ENCODE results near the gene OVOL1. TPM values are rescaled to one million over a fixed set of nuclear protein-coding genes. Genes with fewer than 3 reads are reported as not detected.

The OVOL1 gene
- total and polyA plus RNA-seq, 2 donors (not counting 1 experiment from before 2014, with no cell fraction given): 0.15 to 0.66 TPM

DNA sequence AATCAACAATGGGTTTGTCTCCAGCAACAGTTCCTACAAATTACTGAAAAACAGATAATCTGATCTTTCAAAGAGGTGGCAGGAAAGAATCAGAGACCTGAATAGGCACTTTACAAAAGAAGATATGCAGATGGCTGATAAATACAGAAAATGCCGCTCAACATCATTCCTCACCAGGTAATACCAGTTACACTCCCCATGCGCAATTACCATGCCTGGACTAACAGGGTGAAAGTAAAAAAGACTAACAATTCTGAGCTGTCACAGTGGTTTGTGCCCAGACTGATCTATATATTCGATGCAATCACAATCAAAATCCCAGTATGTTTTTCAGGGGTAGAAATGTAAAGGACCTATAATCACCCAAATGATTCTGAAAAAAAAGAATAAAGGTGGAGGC is 56.9 kb downstream of the OVOL1 start:
- H3K9ac ChIP-seq (ENCODE audit: low read length): no peak overlapping the region
- H3K4me1 ChIP-seq (ENCODE audit: control insufficient read depth in 2 of 2, insufficient read depth in 2 of 2, low read length in 2 of 2): no peaks in the 10 kb centered on the region
- Mint-ChIP-seq H3K9me3 (ENCODE audit: insufficient read depth) (no peaks in the 10 kb centered on the region), H3K4me1 (no peaks in the 10 kb centered on the region), H3K27ac (no peak overlapping the region), H3K4me3 (no peak overlapping the region), H3K27me3 (no peaks in the 10 kb centered on the region)
- no peak for ATAC-seq (ENCODE audit: low read depth)
- CTCF ChIA-PET: no interaction called here
- H2AFZ ChIP-seq (ENCODE audit: insufficient read depth, low read depth, low read length, poor library complexity, severe bottlenecking): no peak overlapping the region
- POLR2A ChIA-PET: no interaction called here
- H3K27ac ChIP-seq (ENCODE audit: low read length in 2 of 2): no peak overlapping the region
- H3K36me3 ChIP-seq (replicated peaks in 1 of 2; ENCODE audit: control extremely low read depth in 1 of 2, control insufficient read depth in 1 of 2, extremely low read depth in 1 of 2, insufficient read depth in 2 of 2, low read length in 1 of 2): no peaks in the 10 kb centered on the region
- no peak overlapping the region for H3K4me3 ChIP-seq (ENCODE audit: control extremely low read depth in 1 of 5, extremely low read depth in 1 of 5, insufficient read depth in 1 of 5, low read depth in 2 of 5, low read length in 4 of 5)
- no CpG with 5 or more reads among the region's 3 CpGs for WGBS (ENCODE audit: insufficient coverage)
- no peaks in the 10 kb centered on the region for H4K20me1 ChIP-seq (ENCODE audit: control insufficient read depth, insufficient read depth, low read length, poor library complexity, severe bottlenecking)
- DNase-seq: no peak
- no peaks in the 10 kb centered on the region for H3K27me3 ChIP-seq (replicated peaks in 1 of 4; ENCODE audit: control extremely low read depth in 1 of 4, control insufficient read depth in 3 of 4, insufficient read depth in 4 of 4, low read length in 3 of 4)
- no peak overlapping the region for H3K4me2 ChIP-seq (replicated peaks; ENCODE audit: low read depth, low read length, poor library complexity, severe bottlenecking)
- no peaks in the 10 kb centered on the region for H3K9me3 ChIP-seq (ENCODE audit: control extremely low read depth in 1 of 3, control insufficient read depth in 2 of 3, insufficient read depth in 1 of 3, low read length in 2 of 3)
- intact Hi-C loops (cut with micrococcal nuclease): no loop called here
- no peak for TF ChIP-seq EZH2 (IDR thresholded peaks at IDR 0.05; ENCODE audit: borderline replicate concordance, insufficient read depth, low read depth, low read length, poor library complexity, severe bottlenecking)
- TF ChIP-seq, protein P1, sequence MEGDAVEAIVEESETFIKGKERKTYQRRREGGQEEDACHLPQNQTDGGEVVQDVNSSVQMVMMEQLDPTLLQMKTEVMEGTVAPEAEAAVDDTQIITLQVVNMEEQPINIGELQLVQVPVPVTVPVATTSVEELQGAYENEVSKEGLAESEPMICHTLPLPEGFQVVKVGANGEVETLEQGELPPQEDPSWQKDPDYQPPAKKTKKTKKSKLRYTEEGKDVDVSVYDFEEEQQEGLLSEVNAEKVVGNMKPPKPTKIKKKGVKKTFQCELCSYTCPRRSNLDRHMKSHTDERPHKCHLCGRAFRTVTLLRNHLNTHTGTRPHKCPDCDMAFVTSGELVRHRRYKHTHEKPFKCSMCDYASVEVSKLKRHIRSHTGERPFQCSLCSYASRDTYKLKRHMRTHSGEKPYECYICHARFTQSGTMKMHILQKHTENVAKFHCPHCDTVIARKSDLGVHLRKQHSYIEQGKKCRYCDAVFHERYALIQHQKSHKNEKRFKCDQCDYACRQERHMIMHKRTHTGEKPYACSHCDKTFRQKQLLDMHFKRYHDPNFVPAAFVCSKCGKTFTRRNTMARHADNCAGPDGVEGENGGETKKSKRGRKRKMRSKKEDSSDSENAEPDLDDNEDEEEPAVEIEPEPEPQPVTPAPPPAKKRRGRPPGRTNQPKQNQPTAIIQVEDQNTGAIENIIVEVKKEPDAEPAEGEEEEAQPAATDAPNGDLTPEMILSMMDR (IDR thresholded peaks at IDR 0.05): no peak
- H3K79me2 ChIP-seq (ENCODE audit: control insufficient read depth, insufficient read depth, low read length): no peaks in the 10 kb centered on the region

DNA sequence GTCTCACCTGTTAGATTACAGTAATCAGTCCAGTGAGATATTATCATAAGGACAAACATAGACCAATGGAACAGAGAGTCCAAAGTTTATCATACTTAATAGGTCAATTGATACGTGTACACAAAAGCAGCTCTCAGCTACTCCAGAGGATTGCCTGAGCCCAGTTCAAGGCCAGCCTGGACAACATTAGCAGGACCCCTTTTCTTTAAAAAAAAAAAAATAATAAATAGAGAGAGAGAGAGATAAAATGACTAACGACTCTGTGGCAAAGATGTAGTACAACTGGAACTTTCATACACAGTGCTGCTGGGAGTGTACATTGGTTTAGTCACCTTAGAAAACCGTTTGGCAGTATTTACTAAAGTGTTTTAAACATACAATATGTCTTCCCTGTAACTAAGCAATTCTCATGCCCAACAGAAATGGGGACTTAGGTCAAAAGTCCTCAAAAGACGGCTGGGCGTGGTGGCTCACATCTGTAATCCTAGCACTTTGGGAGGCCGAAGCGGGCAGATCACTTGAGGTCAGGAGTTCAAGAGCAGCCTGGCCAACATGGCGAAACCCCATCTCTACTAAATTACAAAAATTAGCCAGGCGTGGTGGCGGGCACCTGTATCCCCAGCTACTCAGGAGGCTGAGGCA is 57.5 kb downstream of the OVOL1 start:
- POLR2A ChIA-PET: interaction anchor here (0.7 kb wide), 1 partner anchor 15 kb away, joined by 4 read pairs; no protein-coding TSS in a partner anchor
- Histone ChIP-seq H3K4me1 (ENCODE audit: control insufficient read depth in 2 of 2, insufficient read depth in 2 of 2, low read length in 2 of 2) (no peaks in the 10 kb centered on the region), H3K4me2 (replicated peaks; ENCODE audit: low read depth, low read length, poor library complexity, severe bottlenecking) (no peak overlapping the region), H3K9me3 (ENCODE audit: control extremely low read depth in 1 of 3, control insufficient read depth in 2 of 3, insufficient read depth in 1 of 3, low read length in 2 of 3) (no peaks in the 10 kb centered on the region), H3K27me3 (replicated peaks in 1 of 4; ENCODE audit: control extremely low read depth in 1 of 4, control insufficient read depth in 3 of 4, insufficient read depth in 4 of 4, low read length in 3 of 4) (no peaks in the 10 kb centered on the region), H4K20me1 (ENCODE audit: control insufficient read depth, insufficient read depth, low read length, poor library complexity, severe bottlenecking) (no peaks in the 10 kb centered on the region), H3K4me3 (ENCODE audit: control extremely low read depth in 1 of 5, extremely low read depth in 1 of 5, insufficient read depth in 1 of 5, low read depth in 2 of 5, low read length in 4 of 5) (no peak overlapping the region), H3K79me2 (ENCODE audit: control insufficient read depth, insufficient read depth, low read length) (no peaks in the 10 kb centered on the region), H2AFZ (ENCODE audit: insufficient read depth, low read depth, low read length, poor library complexity, severe bottlenecking) (no peak overlapping the region), H3K27ac (ENCODE audit: low read length in 2 of 2) (no peak overlapping the region), H3K9ac (ENCODE audit: low read length) (no peak overlapping the region), H3K36me3 (replicated peaks in 1 of 2; ENCODE audit: control extremely low read depth in 1 of 2, control insufficient read depth in 1 of 2, extremely low read depth in 1 of 2, insufficient read depth in 2 of 2, low read length in 1 of 2) (no peaks in the 10 kb centered on the region)
- ATAC-seq (ENCODE audit: low read depth): no peak
- Mint-ChIP-seq H3K9me3 (ENCODE audit: insufficient read depth) (no peaks in the 10 kb centered on the region), H3K4me3 (no peak overlapping the region), H3K27me3 (no peaks in the 10 kb centered on the region), H3K27ac (no peak overlapping the region), H3K4me1 (no peaks in the 10 kb centered on the region)
- WGBS (ENCODE audit: insufficient coverage): 97% methylated on average over 6 of the region's 10 CpGs
- DNase-seq: no peak
- intact Hi-C loops (cut with micrococcal nuclease): no loop called here
- no peak for TF ChIP-seq EZH2 (IDR thresholded peaks at IDR 0.05; ENCODE audit: borderline replicate concordance, insufficient read depth, low read depth, low read length, poor library complexity, severe bottlenecking)
- TF ChIP-seq, protein P1 (IDR thresholded peaks at IDR 0.05): no peak
- CTCF ChIA-PET: interaction anchor here (1.1 kb wide), 1 partner anchor 19 kb away, joined by 4 read pairs; no protein-coding TSS in a partner anchor
